NCI-H345 treated with DMSO at 0.1 percent for 48 hours (cell line): ENCODE data around the gene COL24A1.
"Not testable (repeated sequence)": the region's sequence is repeated elsewhere in the genome, so short reads cannot be mapped to it uniquely, and the experiment has no call there.

Source experiments
- DNase-seq: peaks from one replicate; lab custom pipeline; 2025; ENCODE audit not compliant: unreplicated experiment; lab: John Stamatoyannopoulos, UW

COL24A1 gene

DNA sequence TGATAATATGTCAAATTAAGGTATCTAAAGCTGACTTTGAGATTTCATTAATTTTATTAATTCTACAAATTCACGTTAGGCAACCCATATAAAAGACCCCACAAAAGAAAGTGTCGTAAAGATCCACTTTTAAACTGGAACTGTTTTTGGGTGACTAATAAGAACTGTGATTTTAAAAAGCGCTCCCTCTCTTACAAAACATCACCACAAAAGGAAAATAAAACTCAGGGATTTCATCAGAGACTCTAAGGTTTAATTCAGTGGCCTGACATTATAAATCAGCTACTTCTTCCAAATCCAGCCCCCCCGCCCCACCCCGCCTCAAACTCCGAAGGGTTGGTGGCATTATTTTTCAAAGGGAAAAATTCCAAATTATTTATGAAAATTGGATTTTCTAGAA is 2.7 kb downstream of the COL24A1 start:
- DNase-seq = no peak

DNA sequence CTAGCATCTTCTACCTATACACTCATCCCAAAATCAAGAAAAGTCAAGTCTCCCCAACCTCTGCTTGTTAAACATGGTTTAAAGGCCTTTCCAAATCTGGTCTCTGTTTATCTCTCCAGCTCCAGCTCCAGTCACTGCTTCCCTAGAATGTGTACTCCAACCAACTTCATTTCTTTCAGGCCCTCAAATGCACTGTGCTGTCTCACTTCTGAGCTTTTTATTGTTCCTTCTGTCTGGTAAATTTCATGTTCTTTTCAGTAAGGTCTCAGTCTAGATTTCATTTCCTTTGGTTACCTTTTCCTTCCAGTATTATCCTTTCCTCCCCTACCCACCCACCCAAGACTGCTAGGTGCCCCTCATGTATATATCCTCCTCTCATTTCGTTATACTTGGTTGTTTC is 3.7 kb downstream of the COL24A1 start:
- no peak for DNase-seq

DNA sequence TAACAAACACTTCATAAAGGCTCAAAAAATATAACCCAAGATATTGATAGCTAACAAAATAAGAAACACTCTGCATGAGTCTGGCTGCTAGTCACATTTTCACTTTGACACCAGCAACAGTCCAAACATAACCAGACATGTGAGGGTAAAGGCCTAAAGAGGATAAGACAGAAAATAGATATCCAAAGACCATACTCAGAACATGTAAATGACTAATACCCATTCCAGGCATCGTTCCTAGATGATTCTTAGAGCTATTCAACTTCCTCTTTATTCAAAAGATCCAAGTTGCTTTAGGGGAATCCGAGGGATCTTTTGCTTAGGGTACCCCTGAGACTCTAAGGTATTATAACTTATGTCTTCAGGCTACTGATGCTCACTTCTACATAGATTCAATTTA is 5.1 kb downstream of the COL24A1 start:
- DNase-seq = no peak

DNA sequence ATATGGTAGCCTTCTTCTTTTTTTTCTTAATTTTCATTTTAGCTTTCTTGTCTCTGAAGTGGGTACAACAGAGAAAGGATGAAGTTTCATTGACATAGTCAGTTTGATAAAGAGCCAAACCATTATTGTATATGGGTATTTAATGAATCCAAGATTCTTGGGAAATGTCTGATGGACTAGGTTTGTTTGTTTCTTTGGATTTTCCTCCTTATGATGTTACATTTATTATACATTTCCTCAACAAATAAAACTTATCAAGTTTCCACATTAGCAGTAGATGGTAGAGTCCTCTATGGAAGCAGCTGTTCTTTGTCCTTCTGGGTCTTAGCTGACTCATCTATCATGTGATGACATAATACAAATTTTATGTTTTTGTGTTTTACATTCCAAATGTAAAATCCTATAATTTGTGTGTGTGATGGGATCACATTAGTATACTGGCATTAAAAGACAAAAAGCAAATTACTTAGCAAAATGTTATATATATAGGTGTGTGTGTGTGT is 6.0 kb downstream of the COL24A1 start:
- DNase-seq = no peak

DNA sequence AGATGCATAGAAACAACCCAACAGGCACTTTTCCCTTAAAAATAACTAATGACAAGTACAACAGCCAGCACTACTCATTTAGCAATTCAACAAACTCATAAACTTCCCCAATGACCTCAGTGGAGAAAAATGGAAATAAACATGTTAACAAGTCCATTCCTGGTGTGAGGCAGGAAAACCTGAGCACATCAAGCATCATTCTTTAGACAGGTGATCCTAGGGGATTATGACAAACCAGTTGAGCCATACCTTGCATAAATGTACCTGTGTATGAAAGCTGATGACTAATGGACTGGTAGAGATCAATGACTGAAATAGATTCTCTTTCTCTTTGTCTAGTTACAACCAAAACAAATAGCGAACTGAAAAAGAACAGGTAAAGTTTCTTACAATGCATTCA is 7.0 kb downstream of the COL24A1 start:
- DNase-seq = no peak

DNA sequence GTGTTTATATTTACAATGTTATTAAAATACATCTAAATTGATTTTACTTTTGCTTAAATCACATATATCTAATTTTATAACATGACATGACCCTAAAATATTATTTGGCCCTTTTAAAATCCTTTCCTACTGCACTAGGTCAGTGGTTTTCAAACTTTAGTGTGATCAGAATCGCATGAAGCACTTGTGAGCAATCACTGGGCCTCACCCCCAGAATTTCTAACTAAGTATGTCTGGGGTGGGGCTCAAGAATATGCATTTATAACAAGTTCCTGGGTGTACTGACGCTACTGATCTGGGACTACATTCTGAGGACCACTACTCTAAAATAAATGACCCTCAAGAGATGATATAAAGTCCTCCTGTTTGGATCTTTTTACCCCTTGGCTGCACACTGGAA is 8.8 kb downstream of the COL24A1 start:
- no peak for DNase-seq

DNA sequence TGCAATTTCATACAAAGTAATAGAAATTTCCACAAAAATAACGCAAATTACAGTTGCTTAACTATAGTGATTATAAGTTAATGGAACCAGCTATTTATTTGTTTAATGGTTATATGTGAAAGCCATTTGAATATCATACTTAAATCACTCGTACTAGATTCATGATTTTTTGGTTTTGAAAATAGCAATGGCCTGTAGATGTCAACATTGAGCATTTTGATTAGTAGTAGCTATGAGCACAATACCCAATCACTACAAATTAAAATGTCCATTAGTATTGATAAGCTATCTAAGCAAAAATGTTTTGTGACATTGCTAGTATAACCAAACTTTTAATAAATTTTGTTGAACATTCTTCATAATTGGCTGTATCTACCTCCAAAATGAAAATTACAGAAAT is 10.0 kb downstream of the COL24A1 start:
- no peak for DNase-seq

DNA sequence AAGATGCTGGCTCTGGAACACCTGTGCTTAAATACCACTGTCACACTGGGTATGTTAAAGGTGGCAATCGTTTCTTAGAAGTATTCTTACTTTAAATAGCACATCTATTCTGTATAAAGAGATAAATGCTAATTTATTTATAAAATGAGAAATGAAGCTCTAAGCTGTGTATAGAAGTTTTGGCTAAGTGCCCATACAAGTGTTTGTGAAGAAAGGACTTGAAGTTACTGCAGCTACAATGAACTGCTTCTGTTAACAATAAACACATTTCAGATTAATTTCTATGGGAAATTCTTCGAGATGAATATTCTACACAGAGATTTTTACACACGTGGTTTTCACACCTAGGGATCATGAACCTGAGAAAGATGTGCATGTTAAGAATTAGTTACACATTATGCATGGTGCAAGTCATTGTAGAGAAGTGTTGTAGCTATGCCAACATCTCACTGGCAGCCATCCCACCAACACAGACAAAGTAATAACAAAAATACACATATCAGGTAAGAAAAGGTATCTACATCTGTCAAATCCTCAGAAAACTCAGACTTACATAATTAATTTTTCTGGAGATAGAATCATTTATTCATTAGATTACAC is 16.2 kb downstream of the COL24A1 start:
- DNase-seq = no peak

DNA sequence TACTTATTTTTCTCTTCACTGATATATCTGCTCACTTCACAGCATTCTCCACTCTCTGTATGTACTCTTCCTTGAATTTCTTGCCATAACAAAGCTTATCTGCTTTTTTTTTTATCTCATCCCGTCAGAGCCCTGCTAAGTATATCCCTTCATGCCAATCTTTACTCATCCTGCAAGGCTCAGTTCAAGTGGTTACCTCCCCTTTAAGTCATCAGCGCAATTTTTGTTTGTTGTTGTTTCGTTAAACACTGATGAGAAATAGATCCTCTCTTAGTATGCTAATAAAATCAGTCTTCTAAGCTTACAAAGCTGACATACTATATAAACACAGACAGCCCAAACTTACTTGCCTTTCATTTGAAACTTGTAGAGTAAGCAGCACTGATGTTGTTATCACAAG is 17.8 kb downstream of the COL24A1 start:
- DNase-seq = no peak

DNA sequence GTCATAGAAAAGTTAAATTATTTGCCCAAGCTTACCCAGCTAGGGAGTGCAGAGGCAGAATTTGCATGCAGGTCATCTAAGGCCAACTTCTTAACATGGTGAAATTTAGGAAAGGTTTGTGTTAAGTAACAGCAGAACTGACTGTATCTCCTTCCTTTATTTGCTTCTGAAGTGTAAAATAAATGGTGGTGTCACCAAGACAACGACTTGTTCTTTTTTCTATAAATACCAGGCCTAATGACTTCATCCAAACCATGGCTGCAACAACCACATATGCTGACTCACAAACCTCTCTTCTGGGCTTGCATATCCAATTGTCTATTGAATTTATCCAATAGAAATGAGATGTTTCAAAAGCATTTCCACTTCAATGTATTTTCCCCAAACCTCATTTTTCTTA is 19.1 kb downstream of the COL24A1 start:
- DNase-seq = no peak

DNA sequence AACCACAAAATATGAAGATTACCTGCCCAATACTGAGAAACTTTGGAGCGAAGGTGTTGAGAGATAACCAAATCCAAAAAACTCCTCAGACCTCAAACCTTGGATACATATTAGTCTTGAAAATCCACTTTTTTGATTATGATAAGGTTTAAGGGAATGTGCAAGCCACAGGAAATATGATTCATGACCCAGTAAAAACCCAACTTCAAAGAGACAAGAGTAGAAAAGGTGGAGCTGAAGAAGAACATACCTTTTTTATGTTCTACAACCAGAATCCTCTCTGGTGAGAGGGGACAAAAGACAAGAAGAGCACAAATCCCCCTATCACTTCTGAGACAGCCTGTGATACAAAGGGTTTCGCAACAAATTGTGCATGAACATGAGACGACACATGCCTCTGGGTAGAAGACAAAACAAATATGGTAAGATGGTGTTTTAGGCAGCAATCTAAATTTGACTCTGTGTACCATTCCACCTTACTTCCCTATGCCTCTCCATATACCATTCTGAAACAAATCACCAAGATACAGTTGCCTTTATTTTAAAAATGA is 37.3 kb downstream of the COL24A1 start:
- DNase-seq = no peak

DNA sequence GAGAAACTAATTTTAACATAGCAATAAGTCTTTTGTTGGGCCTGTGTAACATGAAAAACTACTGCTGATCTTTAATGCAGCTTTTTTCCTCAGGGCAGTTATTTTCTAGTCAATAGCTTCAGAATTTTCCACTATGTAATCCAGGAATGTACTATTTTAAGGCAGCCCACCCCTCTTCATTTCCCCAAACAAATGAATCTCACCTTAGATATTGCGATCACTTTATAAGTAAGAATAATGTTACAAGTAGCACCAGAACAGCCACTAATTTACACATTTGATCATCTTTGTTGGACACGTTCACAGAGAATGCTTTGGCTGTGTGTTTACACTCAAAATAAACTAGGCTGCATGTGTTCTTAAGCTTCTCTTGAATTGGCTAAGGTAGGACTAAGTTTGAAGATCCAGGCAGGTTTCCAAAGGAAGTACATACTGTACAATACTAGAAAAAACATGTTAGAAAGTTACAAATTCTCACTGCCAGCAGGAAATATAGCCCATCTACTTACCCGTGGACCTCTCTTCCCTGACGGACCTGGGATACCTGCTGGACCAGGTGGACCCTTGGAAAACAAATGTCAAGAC is 41.7 kb downstream of the COL24A1 start:
- DNase-seq = no peak

DNA sequence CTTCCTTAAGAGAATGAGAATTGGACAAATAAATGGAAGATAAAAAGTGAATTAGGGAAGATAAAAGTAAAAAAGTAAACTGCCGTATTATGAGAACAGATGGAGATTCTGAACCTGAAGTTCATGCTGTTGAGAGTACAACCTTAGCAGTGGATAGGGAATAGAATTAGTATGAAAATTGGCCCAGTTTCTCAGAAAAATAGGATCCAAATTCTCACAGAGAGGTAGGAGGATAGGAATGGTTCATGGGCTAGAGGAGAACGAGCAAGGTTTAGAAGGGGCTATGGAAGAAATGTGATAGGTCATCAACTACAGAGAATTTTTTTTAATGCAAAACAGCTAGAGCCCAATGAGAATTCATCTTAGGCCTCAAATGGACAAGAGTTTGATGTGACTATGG is 42.3 kb downstream of the COL24A1 start:
- DNase-seq = no peak

DNA sequence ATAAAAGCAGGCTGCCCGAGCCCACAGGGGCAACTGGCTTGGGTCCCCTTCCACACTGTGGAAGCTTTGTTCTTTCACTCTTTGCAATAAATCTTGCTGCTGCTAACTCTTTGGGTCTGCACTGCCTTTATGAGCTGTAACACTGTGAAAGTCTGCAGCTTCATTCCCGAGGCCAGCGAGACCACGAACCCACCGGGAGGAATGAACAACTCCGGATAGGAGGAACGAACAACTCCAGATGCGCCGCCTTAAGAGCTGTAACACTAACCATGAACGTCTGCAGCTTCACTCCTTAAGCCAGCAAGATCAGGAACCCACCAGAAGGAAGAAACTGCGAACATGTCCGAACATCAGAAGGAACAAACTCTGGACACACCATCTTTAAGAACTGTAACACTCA is 45.0 kb downstream of the COL24A1 start:
- not testable (repeated sequence) for DNase-seq

DNA sequence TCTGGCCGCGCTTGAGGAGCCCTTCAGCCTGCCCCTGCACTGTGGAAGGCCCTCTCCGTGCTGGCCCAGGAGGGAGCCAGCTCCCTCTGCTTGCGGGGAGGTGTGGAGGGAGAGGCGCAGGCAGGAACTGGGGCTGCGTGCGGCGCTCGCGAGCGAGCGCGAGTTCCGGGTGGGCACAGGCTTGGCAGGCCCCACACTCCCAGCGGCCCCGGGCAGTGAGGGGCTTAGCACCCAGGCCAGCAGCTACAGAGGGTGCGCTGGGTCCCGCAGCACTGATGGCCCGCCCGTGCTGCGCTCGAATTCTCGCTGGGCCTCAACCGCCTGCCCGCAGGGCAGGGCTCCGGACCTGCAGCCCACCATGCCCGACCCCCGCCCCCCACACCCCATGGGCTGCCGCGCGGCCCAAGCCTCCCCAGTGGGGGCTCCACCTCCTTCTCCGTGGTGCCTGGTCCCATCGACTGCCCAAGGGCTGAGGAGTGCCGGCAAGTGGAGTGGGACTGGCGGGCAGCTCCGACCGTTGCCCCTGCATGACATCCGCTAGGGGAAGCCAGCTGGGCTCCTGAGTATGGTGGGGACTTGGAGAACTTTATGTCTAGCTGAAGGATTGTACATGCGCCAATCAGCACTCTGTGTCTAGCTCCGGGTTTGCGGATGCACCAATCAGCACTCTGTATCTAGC is 46.0 kb downstream of the COL24A1 start:
- no peak for DNase-seq

DNA sequence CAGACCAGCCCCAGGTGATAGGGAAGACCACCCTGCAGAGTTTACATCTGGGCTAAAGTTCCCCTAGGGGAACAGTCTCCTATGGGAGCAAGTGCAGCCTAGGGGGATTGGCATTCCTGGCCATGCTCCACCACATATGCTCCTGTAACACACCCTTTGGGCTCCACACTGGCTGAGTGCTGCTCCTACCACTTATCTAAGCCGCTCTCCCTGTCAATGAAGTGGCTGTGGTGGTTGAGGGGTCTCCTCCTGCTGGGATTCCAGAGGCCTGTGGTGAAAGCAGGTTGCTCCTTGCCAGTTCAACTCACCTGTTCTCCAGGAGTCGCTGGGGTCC is 51.1 kb downstream of the COL24A1 start:
- no peak for DNase-seq

DNA sequence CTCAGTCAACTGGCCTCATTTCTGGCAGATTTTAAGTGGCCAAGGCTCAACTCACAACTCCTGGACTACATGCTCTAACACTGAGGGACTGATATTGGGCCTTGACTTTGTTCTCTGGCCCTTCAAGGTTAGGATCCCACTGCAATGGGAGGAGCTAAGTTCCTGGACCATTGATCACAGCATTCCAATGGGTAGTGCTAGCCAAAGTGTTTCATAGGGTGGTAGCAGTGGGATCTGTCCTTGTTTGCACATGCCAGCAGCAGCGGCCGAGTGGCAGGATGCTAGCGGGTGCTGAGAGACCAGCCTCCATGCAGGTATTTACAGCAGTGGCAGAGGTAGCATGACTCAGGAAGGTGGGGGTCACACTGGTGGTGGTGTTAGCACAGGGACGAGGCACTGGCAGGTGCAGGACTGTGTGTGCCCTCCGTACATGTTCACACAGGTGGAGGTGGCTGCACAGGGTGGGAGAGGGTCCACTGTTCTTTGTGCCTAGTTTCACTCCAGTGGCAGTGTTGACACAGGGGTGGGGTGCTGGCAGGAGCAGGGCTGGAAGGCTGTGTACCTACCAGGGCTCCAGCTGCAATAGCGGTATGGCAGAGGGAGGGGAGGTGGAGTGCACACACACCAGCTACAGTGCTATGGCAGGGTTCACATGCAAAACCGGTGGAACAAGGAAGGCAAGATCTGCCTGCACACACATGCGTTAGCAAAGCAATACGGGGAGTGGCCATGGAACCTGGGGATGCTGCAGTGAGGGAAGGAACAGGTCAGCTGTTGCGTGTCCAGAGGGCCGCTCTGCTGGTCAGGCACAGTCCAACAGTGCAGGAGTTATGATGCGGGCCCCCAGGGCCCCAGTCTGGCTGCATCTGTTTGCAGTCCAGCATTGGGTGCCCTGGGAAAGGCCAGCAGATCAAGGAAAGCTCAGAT is 51.7 kb downstream of the COL24A1 start:
- DNase-seq = peak; percentile 58

DNA sequence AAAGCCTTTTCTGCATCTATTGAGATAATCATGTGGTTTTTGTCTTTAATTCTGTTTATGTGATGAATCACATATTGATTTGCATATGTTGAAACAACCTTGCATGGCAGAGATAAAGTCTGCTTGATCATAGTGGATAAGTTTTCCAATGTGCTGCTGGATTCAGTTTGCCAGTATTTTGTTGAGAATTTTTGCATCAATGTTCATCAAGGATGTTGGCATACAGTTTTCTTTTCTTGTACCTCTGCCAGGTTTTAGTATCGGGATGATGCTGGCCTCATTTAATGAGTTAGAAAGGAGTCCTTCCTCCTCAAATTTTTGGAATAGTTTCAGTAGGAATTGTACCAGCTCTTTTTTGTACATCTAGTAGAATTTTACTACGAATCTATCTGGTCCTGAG is 55.0 kb downstream of the COL24A1 start:
- DNase-seq = no peak

DNA sequence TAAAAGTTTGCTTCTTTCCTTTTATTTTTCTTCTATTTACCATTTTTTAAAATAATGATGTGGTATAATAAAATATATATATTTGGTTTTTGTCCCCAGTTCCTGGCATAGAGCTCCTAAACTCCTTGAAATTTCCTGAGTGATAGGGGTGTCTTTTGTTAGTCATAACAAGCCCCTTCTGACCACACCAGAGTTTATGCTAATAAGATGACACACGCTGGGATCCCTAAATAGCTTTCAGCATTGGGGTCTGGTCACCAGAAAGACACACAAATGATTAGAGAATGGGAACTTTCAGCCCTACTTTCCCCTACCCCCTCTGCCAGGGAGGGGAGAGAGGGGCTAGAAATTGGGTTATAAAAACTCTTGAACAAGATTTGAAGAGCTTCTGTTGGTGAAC is 56.2 kb downstream of the COL24A1 start:
- no peak for DNase-seq

DNA sequence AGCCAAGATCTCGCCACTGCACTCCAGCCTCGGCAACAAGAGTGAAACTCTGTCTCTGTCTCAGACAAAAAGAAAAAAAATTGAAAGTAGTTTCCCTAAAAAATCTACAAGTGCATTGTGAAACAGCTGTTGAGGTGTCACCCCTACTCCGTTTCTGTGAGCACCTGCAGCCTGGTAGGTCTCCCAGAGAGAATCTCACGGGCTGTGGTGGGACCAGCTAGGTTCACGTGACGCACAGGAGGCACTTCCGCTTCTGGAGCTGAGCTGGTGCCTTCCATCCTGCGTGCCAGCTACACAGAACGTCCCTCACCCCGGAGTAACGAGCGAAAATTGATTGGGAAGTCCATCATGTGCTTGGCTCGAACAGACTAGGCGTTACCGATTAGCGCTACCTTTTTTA is 66.8 kb downstream of the COL24A1 start:
- DNase-seq = no peak

DNA sequence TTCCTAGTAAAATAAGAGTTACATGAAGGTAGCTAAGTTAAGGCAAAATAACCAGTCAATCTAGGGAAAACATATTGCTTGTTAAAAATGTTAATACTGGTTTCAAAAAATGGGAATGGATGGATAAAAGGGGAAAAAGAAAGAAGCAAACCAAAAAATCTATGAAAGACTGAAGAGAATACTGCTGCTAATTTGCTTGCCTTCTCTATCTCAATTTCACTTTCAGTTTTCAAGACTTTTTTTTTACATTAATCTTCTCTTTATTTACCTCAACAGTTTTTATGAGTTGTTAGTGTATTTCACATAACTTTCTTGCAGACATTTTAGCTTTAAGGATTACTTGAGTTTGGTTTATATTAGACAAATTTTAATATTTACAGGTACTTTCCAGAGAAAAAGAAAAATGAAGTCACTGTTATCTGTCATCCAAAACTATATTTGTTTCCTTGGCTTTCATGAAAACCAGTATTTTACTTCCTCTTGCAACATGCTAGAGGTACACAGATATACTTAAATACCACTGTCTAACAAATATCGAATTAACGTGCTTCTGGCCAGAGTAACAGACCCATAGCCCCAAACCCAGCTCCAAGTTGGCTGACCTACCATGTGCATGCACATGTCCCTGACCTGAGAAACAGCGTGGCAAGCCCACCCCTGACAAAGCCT is 70.7 kb downstream of the COL24A1 start:
- no peak for DNase-seq
